GM06990 (cell line): ENCODE results near the gene LMF1.

Experiments used
- DNase-seq: peaks from one replicate; pipeline ENCODE4 v3.0.0-alpha.2; 2011; ENCODE audit not compliant: insufficient read length; ENCODE audit errors: extremely low read depth
- H3K27me3 ChIP-seq: replicated peaks from 2 replicates; pipeline ENCODE4 v1.6.0; 2011; ENCODE audit warnings: low read length; ENCODE audit not compliant: control insufficient read depth, insufficient read depth
- H3K36me3 ChIP-seq: 2 replicates; pipeline ENCODE4 v1.5.1; 2011; ENCODE audit warnings: low read length; ENCODE audit not compliant: control insufficient read depth, insufficient read depth
- H3K4me3 ChIP-seq: replicated peaks from 2 replicates; pipeline ENCODE4 v1.5.1; 2011; ENCODE audit warnings: low read depth, mild to moderate bottlenecking, control low read depth, low read length
- TF ChIP-seq, protein P1 (sequence below): IDR thresholded peaks from 2 replicates; pipeline ENCODE4 v1.5.1; 2011; ENCODE audit warnings: low read length, control low read depth, mild to moderate bottlenecking, inconsistent platforms; ENCODE audit not compliant: insufficient read depth, poor library complexity, severe bottlenecking

Gene LMF1

DNA sequence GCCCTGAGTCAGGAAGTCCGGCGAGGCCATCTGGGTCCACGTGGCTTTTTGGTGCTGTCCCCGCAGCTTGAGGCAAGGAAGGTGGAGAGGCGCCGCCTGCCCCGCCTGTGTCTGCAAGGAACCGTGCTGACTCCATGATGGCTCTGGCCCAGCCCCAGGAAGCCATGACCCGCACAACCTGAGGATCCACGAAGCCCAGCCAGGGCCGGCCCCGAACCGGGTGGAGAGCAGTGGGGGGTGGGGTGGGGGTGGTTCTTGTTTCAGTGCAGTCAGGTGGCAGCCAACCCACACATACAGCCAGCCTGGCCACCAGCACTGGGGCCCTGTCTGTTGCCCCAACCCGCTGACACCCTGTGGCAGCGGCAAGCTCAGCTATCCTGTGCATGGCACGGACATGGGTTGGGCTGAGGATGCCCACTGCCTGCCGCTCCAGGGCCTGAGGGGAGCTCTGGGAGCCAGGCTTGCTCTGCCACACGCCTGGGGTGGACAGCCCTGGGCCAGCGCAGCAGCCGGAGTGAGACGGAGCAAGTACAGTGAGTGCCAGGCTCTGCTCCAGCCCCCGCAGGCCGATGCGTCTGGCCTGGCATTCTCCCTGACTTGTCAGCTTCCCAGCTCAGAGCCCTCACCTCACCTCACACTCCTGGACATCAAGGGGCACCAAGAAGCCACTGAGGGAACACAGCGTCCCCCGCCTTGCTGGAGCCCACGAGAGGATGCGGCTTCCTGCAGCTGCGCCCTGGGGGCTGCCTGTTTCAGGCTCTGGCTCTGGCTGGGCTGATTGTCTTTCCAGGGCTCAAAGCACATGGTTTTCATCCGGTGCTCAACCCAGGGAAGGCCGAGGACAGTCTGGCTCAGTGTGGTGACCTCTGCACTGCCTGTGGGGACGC is 68.8 kb downstream of the LMF1 start:
- TF ChIP-seq, protein P1, sequence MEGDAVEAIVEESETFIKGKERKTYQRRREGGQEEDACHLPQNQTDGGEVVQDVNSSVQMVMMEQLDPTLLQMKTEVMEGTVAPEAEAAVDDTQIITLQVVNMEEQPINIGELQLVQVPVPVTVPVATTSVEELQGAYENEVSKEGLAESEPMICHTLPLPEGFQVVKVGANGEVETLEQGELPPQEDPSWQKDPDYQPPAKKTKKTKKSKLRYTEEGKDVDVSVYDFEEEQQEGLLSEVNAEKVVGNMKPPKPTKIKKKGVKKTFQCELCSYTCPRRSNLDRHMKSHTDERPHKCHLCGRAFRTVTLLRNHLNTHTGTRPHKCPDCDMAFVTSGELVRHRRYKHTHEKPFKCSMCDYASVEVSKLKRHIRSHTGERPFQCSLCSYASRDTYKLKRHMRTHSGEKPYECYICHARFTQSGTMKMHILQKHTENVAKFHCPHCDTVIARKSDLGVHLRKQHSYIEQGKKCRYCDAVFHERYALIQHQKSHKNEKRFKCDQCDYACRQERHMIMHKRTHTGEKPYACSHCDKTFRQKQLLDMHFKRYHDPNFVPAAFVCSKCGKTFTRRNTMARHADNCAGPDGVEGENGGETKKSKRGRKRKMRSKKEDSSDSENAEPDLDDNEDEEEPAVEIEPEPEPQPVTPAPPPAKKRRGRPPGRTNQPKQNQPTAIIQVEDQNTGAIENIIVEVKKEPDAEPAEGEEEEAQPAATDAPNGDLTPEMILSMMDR, result no peak
- no peaks in the 10 kb centered on the region for H3K27me3 ChIP-seq
- DNase-seq, result no peak
- no peaks in the 10 kb centered on the region for H3K36me3 ChIP-seq
- H3K4me3 ChIP-seq, result no peak overlapping the region

DNA sequence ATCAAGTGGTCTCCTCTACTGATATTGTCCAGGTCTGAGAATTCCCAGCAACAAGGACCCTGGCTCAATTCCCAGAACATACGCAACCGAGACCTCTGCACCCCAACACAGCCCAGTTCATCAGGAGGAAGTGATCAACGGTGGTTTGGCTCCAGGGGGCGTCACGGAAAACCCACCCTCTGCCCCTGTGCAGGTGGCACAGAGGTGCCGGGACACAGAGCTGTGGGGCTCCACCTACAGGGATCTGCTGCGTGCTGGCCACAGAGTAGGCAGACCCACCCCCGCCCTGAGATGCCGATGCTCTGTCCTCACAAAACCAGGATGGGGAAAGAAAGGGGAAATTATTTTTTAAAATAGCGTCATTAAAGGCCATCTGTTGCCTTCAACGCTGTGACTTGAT is 69.6 kb downstream of the LMF1 start:
- H3K36me3 ChIP-seq, result no peaks in the 10 kb centered on the region
- no peaks in the 10 kb centered on the region for H3K27me3 ChIP-seq
- TF ChIP-seq, protein P1, result no peak
- H3K4me3 ChIP-seq, result no peak overlapping the region
- DNase-seq, result no peak

GRCh38 chr16:900211-900610 is 70.6 kb downstream of the LMF1 start:
- TF ChIP-seq, protein P1, result no peak
- no peaks in the 10 kb centered on the region for H3K36me3 ChIP-seq
- no peak for DNase-seq
- H3K4me3 ChIP-seq, result no peak overlapping the region
- no peaks in the 10 kb centered on the region for H3K27me3 ChIP-seq

- TF ChIP-seq, protein P1, result no peak
Measured at GRCh38 chr16:899683-900060, 71.1 kb downstream of the LMF1 start.

GRCh38 chr16:898761-899682 is 71.8 kb downstream of the LMF1 start:
- Histone ChIP-seq H3K27me3 (no peaks in the 10 kb centered on the region), H3K36me3 (no peaks in the 10 kb centered on the region), H3K4me3 (no peak overlapping the region)
- no peak for DNase-seq
- TF ChIP-seq, protein P1, result no peak

More at GRCh38 chr16:899683-900060, 71.1 kb downstream of the LMF1 start:
- Histone ChIP-seq H3K27me3 (no peaks in the 10 kb centered on the region), H3K36me3 (no peaks in the 10 kb centered on the region), H3K4me3 (no peak overlapping the region)
- no peak for DNase-seq
